SU-DHL-6 (cell line): ENCODE measurements around the gene M6PR.

Source experiments
- H2AFZ ChIP-seq: fragments of 200-600 bp; sonication (generic); 2 replicates; pipeline ENCODE4 v1.6.1; 2014; ENCODE audit warnings: low read depth, mild to moderate bottlenecking, moderate library complexity, mixed read lengths, antibody characterized with exemption, low read length; ENCODE audit not compliant: severe bottlenecking
- H3F3A ChIP-seq: fragments of 200-600 bp; shearing (Covaris generic); 2 replicates; pipeline ENCODE4 v1.6.0; 2016; ENCODE audit warnings: antibody characterized with exemption, mild to moderate bottlenecking; ENCODE audit not compliant: insufficient read depth
- H3K27ac ChIP-seq: fragments of 200-600 bp; sonication (generic); 2 replicates; pipeline ENCODE4 v1.5.1; 2016; ENCODE audit warnings: low read depth, mild to moderate bottlenecking, low read length, moderate library complexity, mixed read lengths
- H3K27me3 ChIP-seq: fragments of 200-600 bp; sonication (generic), shearing (Covaris generic); 2 replicates; pipeline ENCODE4 v1.6.0; 2014; ENCODE audit warnings: mild to moderate bottlenecking, low read length
- H3K36me3 ChIP-seq: fragments of 200-600 bp; sonication (generic); 2 replicates; pipeline ENCODE4 v1.6.1; 2014; ENCODE audit warnings: mild to moderate bottlenecking, low read length, mixed read lengths
- H3K4me2 ChIP-seq: fragments of 300-600, 200-600 bp; shearing (Covaris generic), sonication (generic); 2 replicates; pipeline ENCODE4 v1.6.0; 2014; ENCODE audit warnings: low read length, low read depth, mild to moderate bottlenecking; ENCODE audit not compliant: poor library complexity, severe bottlenecking
- H3K4me3 ChIP-seq: fragments of 200-600 bp; sonication (generic); 2 replicates; pipeline ENCODE4 v1.5.1; 2014; ENCODE audit warnings: antibody characterized with exemption, low read length, mild to moderate bottlenecking, mixed read lengths; ENCODE audit not compliant: insufficient read depth, poor library complexity, severe bottlenecking
- H3K79me2 ChIP-seq: fragments of 200-600 bp; sonication (generic); 2 replicates; pipeline ENCODE4 v1.6.1; 2014; ENCODE audit warnings: mild to moderate bottlenecking, low read length, moderate library complexity; ENCODE audit not compliant: insufficient read depth
- H3K9ac ChIP-seq: fragments of 200-600 bp; sonication (generic); 2 replicates; pipeline ENCODE4 v1.7.0; 2014; ENCODE audit warnings: mild to moderate bottlenecking, low read length
- H3K9me2 ChIP-seq: fragments of 200-600 bp; sonication (generic); replicated peaks from 2 replicates; pipeline ENCODE4 v1.6.1; 2014; ENCODE audit warnings: low read length; ENCODE audit not compliant: insufficient read depth
- H3K9me3 ChIP-seq: fragments of 200-600 bp; sonication (generic); 2 replicates; pipeline ENCODE4 v1.6.1; 2014; ENCODE audit warnings: low read length, mixed read lengths; ENCODE audit not compliant: insufficient read depth
- H4K20me1 ChIP-seq: fragments of 200-600 bp; sonication (generic); 2 replicates; pipeline ENCODE4 v1.6.1; 2014; ENCODE audit warnings: low read depth, mild to moderate bottlenecking, antibody characterized with exemption, low read length, moderate library complexity, mixed read lengths
- EZH2phosphoT487 ChIP-seq: fragments of 200-600 bp; sonication (generic), shearing (Covaris generic); conservative IDR thresholded peaks from 2 replicates; pipeline ENCODE4 v1.6.1; 2018; ENCODE audit warnings: mild to moderate bottlenecking, antibody characterized with exemption, low read length, moderate library complexity, mixed read lengths
- TF ChIP-seq, protein P1 (sequence below): fragments of 200-600 bp; sonication (generic); IDR thresholded peaks from one replicate; pipeline ENCODE4 v1.5.1; 2017; ENCODE audit warnings: antibody characterized with exemption, mild to moderate bottlenecking, low read length, moderate library complexity; ENCODE audit not compliant: insufficient read depth, poor library complexity, severe bottlenecking

The M6PR gene

GRCh38 chr12:8970432-8970831 lies 21.0 kb upstream of the M6PR start:
- Histone ChIP-seq H3K79me2 (no peaks in the 10 kb centered on the region), H3K9me3 (no peaks in the 10 kb centered on the region), H3K4me2 (no peak overlapping the region), H3K4me3 (no peak overlapping the region), H3K36me3 (no peaks in the 10 kb centered on the region), H4K20me1 (no peaks in the 10 kb centered on the region), H3K27me3 (no peaks in the 10 kb centered on the region), H3K9ac (no peak overlapping the region), H3K9me2 (no peaks in the 10 kb centered on the region), H3K27ac (no peak overlapping the region), H2AFZ (no peak overlapping the region), H3F3A (no peaks in the 10 kb centered on the region)
- TF ChIP-seq, protein P1, sequence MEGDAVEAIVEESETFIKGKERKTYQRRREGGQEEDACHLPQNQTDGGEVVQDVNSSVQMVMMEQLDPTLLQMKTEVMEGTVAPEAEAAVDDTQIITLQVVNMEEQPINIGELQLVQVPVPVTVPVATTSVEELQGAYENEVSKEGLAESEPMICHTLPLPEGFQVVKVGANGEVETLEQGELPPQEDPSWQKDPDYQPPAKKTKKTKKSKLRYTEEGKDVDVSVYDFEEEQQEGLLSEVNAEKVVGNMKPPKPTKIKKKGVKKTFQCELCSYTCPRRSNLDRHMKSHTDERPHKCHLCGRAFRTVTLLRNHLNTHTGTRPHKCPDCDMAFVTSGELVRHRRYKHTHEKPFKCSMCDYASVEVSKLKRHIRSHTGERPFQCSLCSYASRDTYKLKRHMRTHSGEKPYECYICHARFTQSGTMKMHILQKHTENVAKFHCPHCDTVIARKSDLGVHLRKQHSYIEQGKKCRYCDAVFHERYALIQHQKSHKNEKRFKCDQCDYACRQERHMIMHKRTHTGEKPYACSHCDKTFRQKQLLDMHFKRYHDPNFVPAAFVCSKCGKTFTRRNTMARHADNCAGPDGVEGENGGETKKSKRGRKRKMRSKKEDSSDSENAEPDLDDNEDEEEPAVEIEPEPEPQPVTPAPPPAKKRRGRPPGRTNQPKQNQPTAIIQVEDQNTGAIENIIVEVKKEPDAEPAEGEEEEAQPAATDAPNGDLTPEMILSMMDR: no peak
- no peak for TF ChIP-seq EZH2phosphoT487

GRCh38 chr12:8969861-8970411 lies 20.5 kb upstream of the M6PR start:
- Histone ChIP-seq H4K20me1 (no peaks in the 10 kb centered on the region), H3K27me3 (no peaks in the 10 kb centered on the region), H3K9ac (no peak overlapping the region), H3K9me2 (no peaks in the 10 kb centered on the region), H3K27ac (no peak overlapping the region), H2AFZ (no peak overlapping the region), H3K36me3 (no peaks in the 10 kb centered on the region), H3K4me3 (no peak overlapping the region), H3K4me2 (no peak overlapping the region), H3K9me3 (no peaks in the 10 kb centered on the region), H3K79me2 (no peaks in the 10 kb centered on the region), H3F3A (no peaks in the 10 kb centered on the region)
- TF ChIP-seq, protein P1: no peak
- TF ChIP-seq EZH2phosphoT487: no peak

DNA sequence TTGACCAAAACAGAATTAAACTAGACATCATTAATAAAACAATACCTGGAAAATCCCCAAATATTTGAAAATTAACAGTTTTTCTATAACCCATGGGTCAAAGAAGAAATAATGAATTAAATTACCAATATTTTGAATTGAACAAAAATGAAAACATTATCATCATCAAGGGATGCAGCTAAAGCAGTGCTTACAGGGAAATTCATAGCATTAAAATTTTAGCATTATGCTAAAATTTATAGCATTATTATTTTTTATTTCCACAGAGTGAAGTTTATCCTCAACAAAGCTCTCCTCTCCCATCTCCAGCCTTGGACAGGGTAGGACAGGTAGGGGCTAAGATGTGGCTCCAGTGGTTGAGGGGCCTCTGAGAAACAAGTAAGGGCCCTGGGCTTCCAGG lies 19.3 kb upstream of the M6PR start:
- no peak overlapping the region for H3K27ac ChIP-seq
- no peaks in the 10 kb centered on the region for H3F3A ChIP-seq
- no peak overlapping the region for H3K9ac ChIP-seq
- H3K4me2 ChIP-seq: no peak overlapping the region
- H3K27me3 ChIP-seq: no peaks in the 10 kb centered on the region
- no peaks in the 10 kb centered on the region for H3K9me3 ChIP-seq
- no peaks in the 10 kb centered on the region for H4K20me1 ChIP-seq
- H3K79me2 ChIP-seq: no peaks in the 10 kb centered on the region
- no peak overlapping the region for H2AFZ ChIP-seq
- TF ChIP-seq, protein P1: no peak
- TF ChIP-seq EZH2phosphoT487: no peak
- H3K9me2 ChIP-seq: no peaks in the 10 kb centered on the region
- H3K4me3 ChIP-seq: no peak overlapping the region
- no peaks in the 10 kb centered on the region for H3K36me3 ChIP-seq
